SK-MEL-5 (cell line): ENCODE data around the gene NEMF. TPM values are rescaled to one million over a fixed set of nuclear protein-coding genes. Genes with fewer than 3 reads are reported as not detected.

Experiments
- small RNA-seq, 2 experiments: library from RNA; depleted of rRNA; stranded (forward); fragments of <200 nt; gene quantifications; one replicate each; pipeline ENCODE3, GENCODE V24; 2014
- total RNA-seq: library from RNA; depleted of rRNA; stranded (reverse); fragments of >200 nt; shearing (Covaris generic); gene quantifications from 2 replicates; pipeline ENCODE4 v1.2.3, GENCODE V29; 2014; rRNA removed

The NEMF gene
- total RNA-seq, 1 experiment from 2014 or later = 54.8 TPM

Small RNA genes within 50 kb of the gene (small RNA-seq; reads per million reads assigned to genes)
- gene RF00019 = 0 reads per million in 2 experiments
- 0.31 to 862 reads per million in 2 experiments for gene RN7SL2
- 0.31 to 158 reads per million in 2 experiments for gene RN7SL3
- 0 reads per million in 2 experiments for gene RNU6-189P
- 0 reads per million in 2 experiments for gene RNU6-539P

Other genes with a start within 250 kb of the NEMF start
- gene RPL36AL, start 232.2 kb downstream of the NEMF start, total RNA-seq = 302 and 321 TPM in 2 replicates
- 33.9 and 39.0 TPM in 2 replicates for gene MGAT2, start 232.0 kb downstream of the NEMF start, total RNA-seq
- gene DNAAF2, start 217.5 kb downstream of the NEMF start, total RNA-seq = 13.2 and 14.3 TPM in 2 replicates
- gene POLE2, start 164.6 kb downstream of the NEMF start, total RNA-seq = 15.6 and 16.3 TPM in 2 replicates
- 1.4 and 2.2 TPM in 2 replicates for gene KLHDC1, start 159.7 kb downstream of the NEMF start, total RNA-seq
- gene KLHDC2, start 84.6 kb downstream of the NEMF start, total RNA-seq = 59.6 and 65.8 TPM in 2 replicates
- gene ARF6, start 40.3 kb upstream of the NEMF start, total RNA-seq = 39.5 and 46.5 TPM in 2 replicates